HG02623 (cell line): ENCODE results near the gene FKBP7.
"Not testable (repeated sequence)": the region's sequence is repeated elsewhere in the genome, so short reads cannot be mapped to it uniquely, and the experiment has no call there.

Experiments
- ATAC-seq: cut with Tn5 transposase; IDR thresholded peaks from one replicate; pipeline ENCODE4 v1.9.1; 2021; ENCODE audit warnings: moderate library complexity; ENCODE audit not compliant: unreplicated experiment

Gene FKBP7

GRCh38 chr2:178450524-178450773, 28.0 kb downstream of the FKBP7 start:
- ATAC-seq, result peak; percentile 33

GRCh38 chr2:178449700-178450523, 28.5 kb downstream of the FKBP7 start:
- peak; percentile 8 for ATAC-seq

GRCh38 chr2:178448968-178449661, 29.3 kb downstream of the FKBP7 start:
- ATAC-seq, result no peak

- ATAC-seq, result no peak
These were observed 37.0 kb downstream of the FKBP7 start for GRCh38 chr2:178441426-178441825.

- ATAC-seq, result no peak
These were observed 41.7 kb downstream of the FKBP7 start for GRCh38 chr2:178436662-178437061.

GRCh38 chr2:178429336-178429735, 49.1 kb downstream of the FKBP7 start:
- ATAC-seq, result no peak

GRCh38 chr2:178428396-178428806, 50.0 kb downstream of the FKBP7 start:
- ATAC-seq, result no peak

GRCh38 chr2:178427458-178427857, 50.9 kb downstream of the FKBP7 start:
- no peak for ATAC-seq

- ATAC-seq, result no peak
These were observed 52.0 kb downstream of the FKBP7 start for GRCh38 chr2:178426388-178426787.

- ATAC-seq, result no peak
These were observed 53.1 kb downstream of the FKBP7 start for GRCh38 chr2:178425255-178425827.

GRCh38 chr2:178423746-178424145, 54.7 kb downstream of the FKBP7 start:
- not testable (repeated sequence) for ATAC-seq

GRCh38 chr2:178422097-178422496, 56.3 kb downstream of the FKBP7 start:
- ATAC-seq, result no peak

GRCh38 chr2:178420463-178420999, 57.9 kb downstream of the FKBP7 start:
- ATAC-seq, result no peak

GRCh38 chr2:178419123-178419522, 59.3 kb downstream of the FKBP7 start:
- ATAC-seq, result no peak

GRCh38 chr2:178418426-178418825, 60.0 kb downstream of the FKBP7 start:
- ATAC-seq, result no peak

GRCh38 chr2:178417916-178418315, 60.5 kb downstream of the FKBP7 start:
- ATAC-seq, result no peak

GRCh38 chr2:178415979-178416378, 62.4 kb downstream of the FKBP7 start:
- ATAC-seq, result no peak

GRCh38 chr2:178414266-178415247, 63.8 kb downstream of the FKBP7 start:
- peak; percentile 78 for ATAC-seq
